H1 (cell line): Measurements from ENCODE around the gene HSF4. TPM values are rescaled to one million over a fixed set of nuclear protein-coding genes. Genes with fewer than 3 reads are reported as not detected.

Source experiments
- CTCF ChIA-PET: fragments of 300-600 bp; sonication (Branson Sonifier 250); formaldehyde crosslinking; loops from one replicate; lab custom pipeline; 2021; ENCODE audit not compliant: partially characterized antibody; lab: Charles Lee
- POLR2A ChIA-PET: fragments of 300-600 bp; sonication (Branson Sonifier 250); formaldehyde crosslinking; loops from one replicate; lab custom pipeline; 2021; ENCODE audit warnings: inconsistent platforms; ENCODE audit not compliant: partially characterized antibody; lab: Charles Lee
- DNase-seq, 2 experiments: peaks; one replicate each; pipeline versions ENCODE4 v3.0.0 to v3.0.0-alpha.2; 2010 to 2022; ENCODE audit warnings: low spot score in 2 of 2, low read depth in 1 of 2, mixed read lengths in 1 of 2
- FAIRE-seq: peaks from 2 replicates; lab custom pipeline; 2011; peaks lifted over from hg19 to GRCh38; lab: Jason Lieb, UNC
- H2AFZ ChIP-seq: 2 replicates; pipeline ENCODE4 v1.8.1; 2012; ENCODE audit warnings: low read length, inconsistent platforms
- H2AK5ac ChIP-seq: 2 replicates; pipeline ENCODE4 v1.6.1; 2013; ENCODE audit warnings: low read depth, low read length
- H2BK120ac ChIP-seq: replicated peaks from 2 replicates; pipeline ENCODE3; 2013; ENCODE audit warnings: low read depth, low read length, inconsistent platforms
- H2BK12ac ChIP-seq: 2 replicates; pipeline ENCODE4 v1.6.1; 2013; ENCODE audit warnings: low read depth, low read length
- H2BK15ac ChIP-seq: 2 replicates; pipeline ENCODE4 v1.6.1; 2013; ENCODE audit warnings: low read length
- H2BK20ac ChIP-seq: 2 replicates; pipeline ENCODE4 v1.6.1; 2013; ENCODE audit warnings: low read length
- H2BK5ac ChIP-seq: 2 replicates; pipeline ENCODE4 v1.6.1; 2013; ENCODE audit warnings: low read depth, low read length
- H3K14ac ChIP-seq: 2 replicates; pipeline ENCODE4 v1.6.1; 2013; ENCODE audit warnings: inconsistent platforms; ENCODE audit not compliant: insufficient read length
- H3K18ac ChIP-seq: 2 replicates; pipeline ENCODE4 v1.6.1; 2013; ENCODE audit warnings: low read length; ENCODE audit errors: extremely low read depth
- H3K23ac ChIP-seq: 2 replicates; pipeline ENCODE4 v1.6.1; 2013; ENCODE audit warnings: inconsistent platforms; ENCODE audit not compliant: insufficient read length
- H3K23me2 ChIP-seq: 2 replicates; pipeline ENCODE4 v1.6.1; 2013; ENCODE audit warnings: low read depth, low read length
- H3K27ac ChIP-seq: 2 replicates; pipeline ENCODE4 v1.6.1; 2011; ENCODE audit warnings: low read depth, low read length, inconsistent platforms
- H3K27me3 ChIP-seq, 4 experiments: replicated peaks in 1 of 4; 1 replicate in 1 of 4; 2 replicates in 3 of 4; pipeline versions ENCODE4 v1.6.1 to v1.8.1; 2011 to 2013; ENCODE audit warnings: low read length in 3 of 4, mild to moderate bottlenecking in 3 of 4, inconsistent platforms in 2 of 4, mixed read lengths in 2 of 4, moderate library complexity in 1 of 4; ENCODE audit not compliant: control insufficient read depth in 3 of 4, insufficient read depth in 3 of 4; ENCODE audit errors: extremely low read depth in 1 of 4
- H3K36me3 ChIP-seq, 4 experiments: 2 replicates each; pipeline versions ENCODE4 v1.6.1 to v1.8.1; 2011 to 2013; ENCODE audit warnings: mild to moderate bottlenecking in 4 of 4, low read length in 3 of 4, moderate library complexity in 2 of 4, control low read depth in 1 of 4, inconsistent platforms in 1 of 4; ENCODE audit not compliant: insufficient read depth in 4 of 4, control insufficient read depth in 2 of 4
- H3K4ac ChIP-seq: replicated peaks from 2 replicates; pipeline ENCODE3; 2013; ENCODE audit warnings: low read length, low read depth, mixed read lengths, inconsistent platforms; ENCODE audit not compliant: insufficient read length
- H3K4me1 ChIP-seq, 4 experiments: replicated peaks in 1 of 4; 1 replicate in 1 of 4; 2 replicates in 3 of 4; pipeline versions ENCODE4 v1.6.1 to v1.8.1; 2011 to 2013; ENCODE audit warnings: low read length in 3 of 4, inconsistent platforms in 2 of 4, mixed read lengths in 1 of 4; ENCODE audit not compliant: insufficient read depth in 4 of 4, control insufficient read depth in 3 of 4
- H3K4me2 ChIP-seq, 2 experiments: 2 replicates each; pipeline versions ENCODE4 v1.6.1 to v1.8.1; 2011 to 2013; ENCODE audit warnings: low read depth in 2 of 2, low read length in 2 of 2, control low read depth in 1 of 2, inconsistent platforms in 1 of 2, mild to moderate bottlenecking in 1 of 2; ENCODE audit not compliant: insufficient read depth in 1 of 2
- H3K4me3 ChIP-seq, 4 experiments: fragments of 200-600, 300-600 bp in 1 of 4; sonication (generic), shearing (Covaris generic), sonication (Bioruptor Twin) in 1 of 4; 2 replicates each; pipeline versions ENCODE4 v1.5.1 to v1.8.1; 2011 to 2016; ENCODE audit warnings: low read length in 4 of 4, low read depth in 3 of 4, control low read depth in 2 of 4, inconsistent platforms in 2 of 4, mild to moderate bottlenecking in 2 of 4, mixed read lengths in 1 of 4, moderate library complexity in 1 of 4; ENCODE audit not compliant: insufficient read depth in 2 of 4; ENCODE audit errors: extremely low read depth in 1 of 4
- H3K56ac ChIP-seq: replicated peaks from 2 replicates; pipeline ENCODE3; 2013; ENCODE audit warnings: low read depth, mild to moderate bottlenecking, mixed read lengths, low read length, inconsistent platforms; ENCODE audit not compliant: insufficient read length
- H3K79me1 ChIP-seq: 2 replicates; pipeline ENCODE4 v1.6.1; 2013; ENCODE audit warnings: low read depth, low read length, control low read depth
- H3K79me2 ChIP-seq, 2 experiments: 2 replicates each; pipeline versions ENCODE4 v1.6.1 to v1.8.1; 2012 to 2013; ENCODE audit warnings: low read length in 2 of 2, mild to moderate bottlenecking in 2 of 2, inconsistent platforms in 1 of 2; ENCODE audit not compliant: insufficient read depth in 2 of 2, control insufficient read depth in 1 of 2
- H3K9ac ChIP-seq, 4 experiments: replicated peaks in 1 of 4; 1 replicate in 1 of 4; 2 replicates in 3 of 4; pipeline versions ENCODE4 v1.6.1 to v1.8.1; 2011 to 2013; ENCODE audit warnings: low read depth in 3 of 4, low read length in 3 of 4, control low read depth in 2 of 4, mild to moderate bottlenecking in 2 of 4, moderate library complexity in 2 of 4, inconsistent platforms in 1 of 4; ENCODE audit errors: extremely low read depth in 1 of 4
- H3K9me3 ChIP-seq, 2 experiments: 2 replicates each; pipeline versions ENCODE4 v1.6.1 to v1.8.1; 2012 to 2013; ENCODE audit warnings: mild to moderate bottlenecking in 2 of 2, moderate library complexity in 2 of 2, control low read depth in 1 of 2, inconsistent platforms in 1 of 2, low read depth in 1 of 2, low read length in 1 of 2, mixed read lengths in 1 of 2; ENCODE audit not compliant: insufficient read depth in 2 of 2
- H4K20me1 ChIP-seq, 2 experiments: replicated peaks in 1 of 2; 2 replicates each; pipeline versions ENCODE3 to v1.8.1; 2011 to 2013; ENCODE audit warnings: inconsistent platforms in 2 of 2, low read length in 2 of 2, mild to moderate bottlenecking in 1 of 2; ENCODE audit not compliant: insufficient read depth in 2 of 2, control insufficient read depth in 1 of 2
- H4K5ac ChIP-seq: 2 replicates; pipeline ENCODE4 v1.6.1; 2013; ENCODE audit warnings: low read length, low read depth, mixed read lengths, inconsistent platforms; ENCODE audit not compliant: insufficient read length
- H4K8ac ChIP-seq: 2 replicates; pipeline ENCODE4 v1.8.0; 2013; ENCODE audit warnings: mild to moderate bottlenecking, moderate library complexity, low read length, inconsistent platforms; ENCODE audit not compliant: insufficient read depth; ENCODE audit errors: extremely low read depth
- H4K91ac ChIP-seq: replicated peaks from 2 replicates; pipeline ENCODE3; 2013; ENCODE audit warnings: low read length, mixed read lengths, inconsistent platforms; ENCODE audit not compliant: insufficient read length
- RNF2 ChIP-seq: fragments of 200-900, 300-1000 bp; sonication (generic); IDR thresholded peaks from 2 replicates; pipeline ENCODE4 v1.7.1; 2016; ENCODE audit warnings: borderline replicate concordance, low read depth, mild to moderate bottlenecking, antibody characterized with exemption, low read length; ENCODE audit not compliant: poor library complexity, severe bottlenecking; ENCODE audit errors: missing control alignments
- SP1 ChIP-seq: IDR thresholded peaks from 2 replicates; pipeline ENCODE4 v1.6.1; 2011; ENCODE audit warnings: low read depth, low read length
- WGBS, 2 experiments: shearing (Covaris generic) in 1 of 2; methylation state at CpG; one replicate each; pipeline versions ENCODE4 v1.1.6 to v1.1.7; 2013 to 2015; ENCODE audit warnings: low lambda C conversion rate in 2 of 2, mixed read lengths in 2 of 2, inconsistent platforms in 1 of 2, low coverage in 1 of 2, missing lambda C conversion rate in 1 of 2; ENCODE audit not compliant: insufficient replicate concordance in 2 of 2, insufficient coverage in 1 of 2, insufficient read length in 1 of 2; ENCODE audit errors: extremely low coverage in 1 of 2, missing lambda C conversion rate in 1 of 2; 5-methylcytosine and 5-hydroxymethylcytosine counted together
- polyA plus RNA-seq, 7 experiments: library from polyadenylated mRNA; depleted of rRNA in 3 of 7; stranded (reverse) in 5 of 7; unstranded in 2 of 7; fragments of >200 nt in 5 of 7; fragments of 200-250 nt in 2 of 7; gene quantifications; 1 replicate in 5 of 7; 2 replicates in 1 of 7; 4 replicates in 1 of 7; pipeline versions ENCODE4 v1.2.1 to v1.2.3, GENCODE V29; 2011 to 2013; ENCODE audit warnings: missing spikeins in 2 of 7, mixed read lengths in 2 of 7
- total RNA-seq: library from RNA; stranded (reverse); fragmentation: NEBNext Ultra II Directional; extraction: Animal tissue kit (Norgen Biotek cat#: 25700); gene quantifications from 2 replicates; pipeline ENCODE4 v1.2.1, GENCODE V29; 2021

The HSF4 gene
- total and polyA plus RNA-seq, 2 of the 8 experiments (the other 6 are each of a cell fraction or from before 2014, with no cell fraction given) = 0.14 TPM; not detected in 1

DNA sequence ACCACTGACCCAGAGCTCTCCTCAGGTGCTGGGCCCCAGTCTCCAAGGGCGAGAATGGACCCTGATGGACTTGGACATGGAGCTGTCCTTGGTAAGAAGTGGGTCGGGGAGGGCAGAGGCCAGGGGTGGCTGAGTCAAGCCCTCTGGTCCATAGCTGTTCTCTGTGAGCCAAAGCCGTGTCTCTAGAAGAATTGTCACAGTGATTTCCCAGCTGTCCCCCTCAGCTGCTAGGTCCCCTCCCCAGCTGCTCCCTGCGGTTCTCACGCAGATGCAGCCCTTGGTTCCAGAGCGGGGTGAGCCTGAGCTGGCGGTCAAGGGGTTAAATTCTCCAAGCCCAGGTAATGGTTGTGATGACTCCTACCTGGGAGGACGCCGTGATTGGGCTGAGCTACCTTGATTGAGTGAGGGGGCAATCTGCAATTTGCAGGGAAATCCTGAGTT, 4.5 kb downstream of the HSF4 start:
- Histone ChIP-seq H4K20me1 (peaks cover 2 to 19% of the 10 kb centered on the region in 2 experiments), H3K4me3 (peak overlapping the region; percentile 17 to 65 (median 50); a peak in 7 of 8 replicates), H3K9ac (no peak overlapping the region), H2BK12ac (0 out of 2 replicates have a peak overlapping the region, but pooled peaks have one; percentile 71), H3K4me2 (peak overlapping the region; percentile 79 to 89), H3K27ac (no peak overlapping the region), H3K79me2 (no peaks in the 10 kb centered on the region), H3K18ac (0 out of 2 replicates have a peak overlapping the region, but pooled peaks have one; percentile 44), H3K79me1 (peaks cover 2% of the 10 kb centered on the region; the same call in 1 of the 2 replicates), H2BK20ac (no peak overlapping the region), H2AK5ac (no peak overlapping the region), H4K8ac (no peak overlapping the region), H2BK120ac (no peak overlapping the region), H2AFZ (no peak overlapping the region), H3K56ac (no peak overlapping the region), H2BK5ac (no peak overlapping the region), H3K23ac (no peak overlapping the region), H3K4ac (no peak overlapping the region), H3K9me3 (no peaks in the 10 kb centered on the region), H3K36me3 (peaks cover 0 to 4% (median 0%) of the 10 kb centered on the region in 4 experiments; a peak in 1 of 8 replicates), H4K5ac (no peak overlapping the region), H4K91ac (no peak overlapping the region), H3K23me2 (peaks cover 16% of the 10 kb centered on the region), H2BK15ac (0 out of 2 replicates have a peak overlapping the region, but pooled peaks have one; percentile 31)
- DNase-seq (no peak), FAIRE-seq (no peak)
- WGBS, 2 experiments = 19% methylated on average over 9 of the region's 9 CpGs; no CpG with 5 or more reads in 1 of the 2 experiments
- POLR2A ChIA-PET = interaction anchor here (1.4 to 2.7 kb wide), 2 partner anchors 8 to 20 kb away, joined by 4 to 11 read pairs; partner anchors contain the start of genes FBXL8 and TRADD
- TF ChIP-seq SP1 (no peak), RNF2 (peak; percentile 11)
- TF ChIP-seq, all 59 proteins: peak for 1
- CTCF ChIA-PET = interaction anchor here (0.8 to 19.3 kb wide), 26 partner anchors 8 to 256 kb away, joined by 3 to 291 read pairs (median 4); partner anchors contain the start of genes B3GNT9, CES3, ELMO3 and EXOC3L1
- Histone ChIP-seq H3K4me1 (peaks cover 0 to 38% (median 30%) of the 10 kb centered on the region in 4 experiments; a peak in 6 of 7 replicates), H3K14ac (no peak overlapping the region), H3K27me3 (peaks cover 80 to 97% (median 95%) of the 10 kb centered on the region in 4 experiments)
